Trophoblast cell (in vitro differentiated cells and primary cell): ENCODE measurements around the gene CAB39.
A peak's percentile ranks its signal among the peaks of the same experiment; 100 is the strongest.

Experiments
- DNase-seq, 2 donors: peaks; one replicate each; pipeline ENCODE4 v3.0.0-alpha.2; 2016
- H2AFZ ChIP-seq: 2 replicates; pipeline ENCODE4 v1.6.1; 2013; ENCODE audit warnings: low read length, moderate library complexity, mild to moderate bottlenecking; ENCODE audit not compliant: insufficient read depth, poor library complexity
- H2AK5ac ChIP-seq: 2 replicates; pipeline ENCODE4 v1.6.1; 2013; ENCODE audit warnings: mild to moderate bottlenecking, low read length
- H2BK120ac ChIP-seq: 2 replicates; pipeline ENCODE4 v1.6.1; 2013; ENCODE audit warnings: low read length, mild to moderate bottlenecking, moderate library complexity; ENCODE audit not compliant: insufficient read depth, poor library complexity
- H2BK12ac ChIP-seq: 2 replicates; pipeline ENCODE4 v1.6.1; 2013; ENCODE audit warnings: mild to moderate bottlenecking, low read length, moderate library complexity
- H2BK5ac ChIP-seq: 2 replicates; pipeline ENCODE4 v1.6.1; 2013; ENCODE audit warnings: low read length, low read depth, moderate library complexity, mild to moderate bottlenecking; ENCODE audit not compliant: poor library complexity
- H3K14ac ChIP-seq: 2 replicates; pipeline ENCODE4 v1.6.1; 2013; ENCODE audit warnings: mild to moderate bottlenecking, low read length
- H3K18ac ChIP-seq: 2 replicates; pipeline ENCODE4 v1.6.1; 2013; ENCODE audit warnings: mild to moderate bottlenecking, low read length
- H3K23ac ChIP-seq: 2 replicates; pipeline ENCODE4 v1.6.1; 2013; ENCODE audit warnings: low read length
- H3K27ac ChIP-seq: 2 replicates; pipeline ENCODE4 v1.5.1; 2013; ENCODE audit warnings: low read depth, mild to moderate bottlenecking, inconsistent platforms, low read length, moderate library complexity
- H3K27me3 ChIP-seq: 2 replicates; pipeline ENCODE4 v1.6.1; 2013; ENCODE audit warnings: inconsistent platforms, mild to moderate bottlenecking, low read length, moderate library complexity; ENCODE audit not compliant: insufficient read depth
- H3K36me3 ChIP-seq, 2 experiments: 1 replicate in 1 of 2; 2 replicates in 1 of 2; pipeline ENCODE4 v1.6.1; 2013; ENCODE audit warnings: low read length in 2 of 2, mild to moderate bottlenecking in 2 of 2, moderate library complexity in 1 of 2; ENCODE audit not compliant: insufficient read depth in 2 of 2, control insufficient read depth in 1 of 2
- H3K4ac ChIP-seq: 2 replicates; pipeline ENCODE4 v1.6.1; 2013; ENCODE audit warnings: low read depth, mild to moderate bottlenecking, low read length, moderate library complexity
- H3K4me1 ChIP-seq, 2 experiments: 1 replicate in 1 of 2; 2 replicates in 1 of 2; pipeline ENCODE4 v1.6.1; 2013; ENCODE audit warnings: low read length in 2 of 2, mild to moderate bottlenecking in 2 of 2, moderate library complexity in 1 of 2; ENCODE audit not compliant: insufficient read depth in 2 of 2, control insufficient read depth in 1 of 2
- H3K4me2 ChIP-seq: 2 replicates; pipeline ENCODE4 v1.6.1; 2013; ENCODE audit warnings: inconsistent platforms, mild to moderate bottlenecking, low read length, moderate library complexity
- H3K4me3 ChIP-seq: 2 replicates; pipeline ENCODE4 v1.5.1; 2013; ENCODE audit warnings: mild to moderate bottlenecking, low read depth, low read length, inconsistent platforms
- H3K79me1 ChIP-seq: one replicate; pipeline ENCODE4 v1.6.1; 2013; ENCODE audit warnings: low read length
- H3K79me2 ChIP-seq: 2 replicates; pipeline ENCODE4 v1.6.1; 2013; ENCODE audit warnings: low read length, mild to moderate bottlenecking; ENCODE audit not compliant: control insufficient read depth, insufficient read depth, poor library complexity
- H3K9ac ChIP-seq: 2 replicates; pipeline ENCODE4 v1.6.1; 2013; ENCODE audit warnings: mild to moderate bottlenecking, low read length
- H3K9me3 ChIP-seq: 2 replicates; pipeline ENCODE4 v1.6.1; 2013; ENCODE audit warnings: low read depth, mild to moderate bottlenecking, control low read depth, inconsistent platforms, low read length; ENCODE audit not compliant: insufficient read depth
- H4K12ac ChIP-seq: 2 replicates; pipeline ENCODE4 v1.6.1; 2013; ENCODE audit warnings: low read depth, mild to moderate bottlenecking, low read length, moderate library complexity
- H4K8ac ChIP-seq: 2 replicates; pipeline ENCODE4 v1.6.1; 2013; ENCODE audit warnings: low read depth, mild to moderate bottlenecking, low read length, moderate library complexity
- H4K91ac ChIP-seq: one replicate; pipeline ENCODE4 v1.6.1; 2013; ENCODE audit warnings: low read depth, mild to moderate bottlenecking, low read length, moderate library complexity
- WGBS: extraction: QIAGEN DNeasy Blood & Tissue Kit; methylation state at CpG from one replicate; pipeline ENCODE4 v1.1.7; 2013; ENCODE audit warnings: missing lambda C conversion rate; ENCODE audit not compliant: insufficient read length, insufficient coverage; ENCODE audit errors: extremely low coverage; 5-methylcytosine and 5-hydroxymethylcytosine counted together

The CAB39 gene

DNA sequence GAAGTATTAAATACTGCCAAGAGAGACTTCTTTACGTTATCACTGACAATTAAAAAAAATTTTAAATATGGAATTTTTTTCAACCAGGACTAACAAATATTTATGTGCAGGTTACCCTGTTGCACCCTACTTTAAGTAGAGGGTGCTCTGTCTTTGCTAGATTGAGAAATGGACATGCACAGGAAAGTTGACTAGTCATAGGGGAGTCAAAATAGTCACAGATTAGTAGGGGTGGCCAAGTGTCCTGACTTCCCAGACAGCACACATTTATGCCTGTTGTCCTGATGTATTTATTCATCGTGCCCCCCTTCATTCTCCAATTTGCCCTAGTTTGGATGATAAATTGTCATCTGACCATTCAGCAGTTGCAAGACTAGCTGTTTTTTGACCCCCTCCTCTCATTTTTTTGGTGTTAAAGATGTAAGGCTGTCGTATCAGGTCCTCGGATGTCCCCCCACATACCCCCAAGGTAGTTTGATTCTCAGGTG, 20.3 kb downstream of the CAB39 start:
- Histone ChIP-seq H2BK12ac (no peak overlapping the region), H3K79me1 (no peaks in the 10 kb centered on the region), H3K9ac (no peak overlapping the region), H2AFZ (no peak overlapping the region), H2AK5ac (no peak overlapping the region), H4K8ac (no peak overlapping the region), H3K18ac (no peak overlapping the region), H3K4ac (no peak overlapping the region), H3K36me3 (no peaks in the 10 kb centered on the region), H3K27ac (no peak overlapping the region), H3K4me1 (peaks cover 3 to 5% of the 10 kb centered on the region in 2 experiments), H4K12ac (no peak overlapping the region), H2BK120ac (no peak overlapping the region), H3K23ac (no peak overlapping the region), H3K14ac (no peak overlapping the region), H3K79me2 (peaks cover 5% of the 10 kb centered on the region), H4K91ac (no peak overlapping the region), H3K4me2 (no peak overlapping the region), H3K9me3 (no peaks in the 10 kb centered on the region), H3K27me3 (no peaks in the 10 kb centered on the region), H3K4me3 (no peak overlapping the region), H2BK5ac (no peak overlapping the region)
- WGBS = no CpG with 5 or more reads among the region's 4 CpGs
- no peak for DNase-seq

DNA sequence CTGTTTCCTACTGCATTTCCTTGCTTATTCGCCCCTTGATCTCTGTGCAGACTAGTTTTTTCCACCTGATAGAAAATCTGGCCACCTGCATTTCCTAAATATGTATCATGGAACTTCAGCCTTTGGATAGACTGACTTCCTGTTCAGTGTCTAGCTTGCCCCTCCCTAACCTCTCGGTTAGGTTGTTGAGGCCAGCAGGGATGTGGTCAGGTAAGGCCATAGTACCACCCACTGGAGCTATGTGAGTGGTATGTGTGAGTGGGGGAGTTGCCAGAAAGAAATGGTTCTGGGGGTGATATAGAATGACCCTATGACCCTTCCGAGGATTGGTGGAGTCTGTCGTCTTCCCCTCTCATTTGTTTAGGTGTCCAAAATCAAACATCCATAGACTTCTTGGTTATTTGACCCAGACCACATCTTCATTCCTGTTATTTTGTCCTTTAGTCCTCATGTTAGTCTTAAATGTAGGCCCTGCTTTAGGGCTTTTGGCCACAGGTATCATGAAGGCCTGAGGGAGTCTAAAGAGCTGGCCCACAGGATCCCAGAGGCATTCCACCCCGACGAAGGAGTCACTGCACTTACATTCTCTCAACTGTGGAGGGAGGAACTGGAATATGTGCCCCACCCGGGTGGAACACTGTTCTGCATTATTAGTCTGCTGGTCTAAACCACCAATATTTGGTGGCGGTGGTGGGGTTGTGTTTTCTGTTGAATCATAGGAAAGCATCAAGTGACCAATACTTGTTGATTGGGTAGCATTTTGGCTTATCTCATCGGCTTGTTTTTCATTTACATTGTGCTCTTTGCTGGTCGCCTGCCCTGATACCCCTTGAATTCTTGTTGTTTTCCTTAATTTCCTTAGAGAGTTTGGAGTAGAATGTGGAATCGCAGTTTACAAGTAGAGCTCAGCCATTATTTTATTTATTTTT, 21.9 kb downstream of the CAB39 start:
- Histone ChIP-seq H3K14ac (no peak overlapping the region), H4K8ac (no peak overlapping the region), H3K18ac (no peak overlapping the region), H3K9me3 (no peaks in the 10 kb centered on the region), H3K27me3 (no peaks in the 10 kb centered on the region), H4K91ac (no peak overlapping the region), H3K9ac (no peak overlapping the region), H2BK120ac (no peak overlapping the region), H2BK5ac (no peak overlapping the region), H3K4ac (peak overlapping the region; percentile 44), H3K27ac (no peak overlapping the region), H3K23ac (no peak overlapping the region), H3K79me1 (no peaks in the 10 kb centered on the region), H2BK12ac (no peak overlapping the region), H3K4me3 (no peak overlapping the region), H2AFZ (no peak overlapping the region), H3K36me3 (no peaks in the 10 kb centered on the region), H4K12ac (no peak overlapping the region), H3K79me2 (peaks cover 2% of the 10 kb centered on the region), H2AK5ac (no peak overlapping the region), H3K4me2 (no peak overlapping the region), H3K4me1 (peaks cover 3 to 6% of the 10 kb centered on the region in 2 experiments)
- no CpG with 5 or more reads among the region's 11 CpGs for WGBS
- DNase-seq = peak; percentile 54 to 58

- Histone ChIP-seq H3K4me1 (peaks cover 3 to 6% of the 10 kb centered on the region in 2 experiments), H3K4me2 (no peak overlapping the region)
Observed at GRCh38 chr2:230735884-230736283, 23.2 kb downstream of the CAB39 start.

GRCh38 chr2:230737300-230737699, 24.7 kb downstream of the CAB39 start:
- DNase-seq = no peak

More at GRCh38 chr2:230735884-230736283, 23.2 kb downstream of the CAB39 start:
- Histone ChIP-seq H2BK12ac (no peak overlapping the region), H4K12ac (no peak overlapping the region), H3K18ac (no peak overlapping the region), H2BK5ac (no peak overlapping the region), H4K8ac (no peak overlapping the region), H3K27ac (no peak overlapping the region), H3K9ac (no peak overlapping the region), H2AFZ (no peak overlapping the region), H2BK120ac (no peak overlapping the region), H3K9me3 (no peaks in the 10 kb centered on the region), H3K27me3 (no peaks in the 10 kb centered on the region), H3K4ac (no peak overlapping the region), H4K91ac (no peak overlapping the region), H3K79me1 (no peaks in the 10 kb centered on the region), H2AK5ac (no peak overlapping the region), H3K14ac (no peak overlapping the region), H3K36me3 (peaks cover 0 to 3% of the 10 kb centered on the region in 2 experiments), H3K23ac (no peak overlapping the region), H3K4me3 (no peak overlapping the region), H3K79me2 (peaks cover 2% of the 10 kb centered on the region)
- peak; percentile 74 to 91 for DNase-seq
- no CpG with 5 or more reads among the region's 2 CpGs for WGBS

More at GRCh38 chr2:230737300-230737699, 24.7 kb downstream of the CAB39 start:
- Histone ChIP-seq H3K27ac (no peak overlapping the region), H3K23ac (no peak overlapping the region), H3K27me3 (no peaks in the 10 kb centered on the region), H2BK120ac (no peak overlapping the region), H2AFZ (no peak overlapping the region), H3K36me3 (peaks cover 0 to 3% of the 10 kb centered on the region in 2 experiments), H4K8ac (no peak overlapping the region), H3K14ac (no peak overlapping the region), H3K79me1 (no peaks in the 10 kb centered on the region), H3K4ac (no peak overlapping the region), H3K4me3 (no peak overlapping the region), H3K4me2 (no peak overlapping the region), H2BK5ac (no peak overlapping the region), H4K91ac (no peak overlapping the region), H3K4me1 (peaks cover 3 to 6% of the 10 kb centered on the region in 2 experiments), H4K12ac (no peak overlapping the region), H3K18ac (no peak overlapping the region), H2BK12ac (no peak overlapping the region), H3K9ac (no peak overlapping the region), H3K79me2 (peaks cover 2% of the 10 kb centered on the region), H2AK5ac (no peak overlapping the region), H3K9me3 (no peaks in the 10 kb centered on the region)
- no CpG with 5 or more reads among the region's 5 CpGs for WGBS
